Nephron progenitor cell (in vitro differentiated cells): ENCODE results near the gene CATSPERB.

Experiments used
- DNase-seq: peaks from one replicate; pipeline ENCODE4 v3.0.0; 2021
- H3K27ac Mint-ChIP-seq: 2 replicates; pipeline ENCODE4 v1.8.0; 2021; ENCODE audit warnings: mild to moderate bottlenecking, moderate library complexity, mixed read lengths
- H3K27me3 Mint-ChIP-seq: 2 replicates; pipeline ENCODE4 v1.8.0; 2021; ENCODE audit warnings: mild to moderate bottlenecking, low read depth, mixed read lengths; ENCODE audit not compliant: poor library complexity
- H3K36me3 Mint-ChIP-seq: 2 replicates; pipeline ENCODE4 v1.8.0; 2021; ENCODE audit warnings: low read depth, mixed read lengths
- H3K4me1 Mint-ChIP-seq: 2 replicates; pipeline ENCODE4 v1.8.0; 2021; ENCODE audit warnings: mixed read lengths
- H3K4me3 Mint-ChIP-seq: 2 replicates; pipeline ENCODE4 v1.8.0; 2021; ENCODE audit warnings: mild to moderate bottlenecking, moderate library complexity, mixed read lengths
- H3K9me3 Mint-ChIP-seq: 2 replicates; pipeline ENCODE4 v1.8.0; 2021; ENCODE audit warnings: mild to moderate bottlenecking, moderate library complexity, mixed read lengths
- TF ChIP-seq, protein P1 (sequence below): fragments of 200-600 bp; sonication (generic); IDR thresholded peaks from 2 replicates; pipeline ENCODE4 v1.5.0; 2021; ENCODE audit warnings: antibody characterized with exemption

The CATSPERB gene

DNA sequence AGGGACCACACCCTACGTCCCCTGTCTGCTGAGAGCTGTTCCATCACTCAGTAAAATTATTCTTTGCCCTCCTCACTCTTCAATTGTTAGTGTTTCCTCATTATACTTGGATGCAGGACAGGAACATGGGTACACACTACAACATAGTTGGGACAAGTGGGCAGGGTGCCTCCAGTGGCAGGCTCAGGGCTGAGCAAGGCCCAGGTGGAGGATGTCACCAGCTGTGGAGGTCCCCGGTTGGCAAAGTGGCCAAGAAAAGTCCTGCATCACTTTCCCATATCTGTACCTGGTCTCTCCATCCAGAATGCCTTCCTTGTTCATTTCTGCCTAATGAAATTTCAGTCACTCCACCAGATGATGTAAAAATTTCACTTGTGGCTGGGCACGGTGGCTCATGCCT is 149.1 kb downstream of the CATSPERB start:
- TF ChIP-seq, protein P1, sequence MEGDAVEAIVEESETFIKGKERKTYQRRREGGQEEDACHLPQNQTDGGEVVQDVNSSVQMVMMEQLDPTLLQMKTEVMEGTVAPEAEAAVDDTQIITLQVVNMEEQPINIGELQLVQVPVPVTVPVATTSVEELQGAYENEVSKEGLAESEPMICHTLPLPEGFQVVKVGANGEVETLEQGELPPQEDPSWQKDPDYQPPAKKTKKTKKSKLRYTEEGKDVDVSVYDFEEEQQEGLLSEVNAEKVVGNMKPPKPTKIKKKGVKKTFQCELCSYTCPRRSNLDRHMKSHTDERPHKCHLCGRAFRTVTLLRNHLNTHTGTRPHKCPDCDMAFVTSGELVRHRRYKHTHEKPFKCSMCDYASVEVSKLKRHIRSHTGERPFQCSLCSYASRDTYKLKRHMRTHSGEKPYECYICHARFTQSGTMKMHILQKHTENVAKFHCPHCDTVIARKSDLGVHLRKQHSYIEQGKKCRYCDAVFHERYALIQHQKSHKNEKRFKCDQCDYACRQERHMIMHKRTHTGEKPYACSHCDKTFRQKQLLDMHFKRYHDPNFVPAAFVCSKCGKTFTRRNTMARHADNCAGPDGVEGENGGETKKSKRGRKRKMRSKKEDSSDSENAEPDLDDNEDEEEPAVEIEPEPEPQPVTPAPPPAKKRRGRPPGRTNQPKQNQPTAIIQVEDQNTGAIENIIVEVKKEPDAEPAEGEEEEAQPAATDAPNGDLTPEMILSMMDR = no peak
- peaks cover 23% of the 10 kb centered on the region for H3K27me3 Mint-ChIP-seq
- peaks cover 6% of the 10 kb centered on the region for H3K36me3 Mint-ChIP-seq
- H3K4me3 Mint-ChIP-seq = no peak overlapping the region
- no peaks in the 10 kb centered on the region for H3K4me1 Mint-ChIP-seq
- H3K9me3 Mint-ChIP-seq = peaks cover 32% of the 10 kb centered on the region
- H3K27ac Mint-ChIP-seq = no peak overlapping the region
- DNase-seq = no peak

DNA sequence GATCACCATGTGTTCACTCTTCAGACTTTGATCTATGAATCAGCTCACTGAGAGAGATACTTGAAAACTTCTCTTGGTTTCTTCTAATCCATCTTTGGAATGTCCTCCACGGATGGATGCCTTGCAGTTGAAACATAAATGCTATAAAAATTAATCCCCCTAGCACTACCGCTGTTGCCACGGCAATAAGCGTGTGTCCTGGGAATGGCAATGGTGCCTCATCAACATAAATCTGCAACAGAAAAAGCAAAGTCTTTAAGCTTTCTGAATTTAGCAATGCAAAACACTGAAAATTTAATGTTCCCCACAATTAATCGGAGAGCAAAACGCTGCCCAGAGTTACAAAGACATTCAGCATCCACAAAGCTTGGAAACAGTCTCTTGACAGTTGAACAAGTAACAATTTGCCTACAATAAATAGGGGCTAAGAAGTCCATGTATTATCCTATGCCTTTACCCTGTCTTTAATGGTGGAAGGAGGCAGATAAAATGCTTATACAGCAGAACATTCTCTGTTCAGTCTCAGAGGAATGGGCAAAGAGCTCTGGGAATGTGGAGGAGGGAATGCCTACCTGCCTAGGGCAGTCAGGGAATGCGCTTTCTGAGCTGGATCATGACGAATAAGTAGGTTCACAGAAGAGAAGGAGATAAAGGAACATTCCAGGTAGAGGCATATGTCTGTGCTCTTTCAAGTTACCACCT is 150.9 kb downstream of the CATSPERB start:
- TF ChIP-seq, protein P1 = no peak
- peaks cover 6% of the 10 kb centered on the region for H3K36me3 Mint-ChIP-seq
- no peak for DNase-seq
- peaks cover 44% of the 10 kb centered on the region for H3K9me3 Mint-ChIP-seq
- H3K27ac Mint-ChIP-seq = no peak overlapping the region
- H3K4me3 Mint-ChIP-seq = no peak overlapping the region
- H3K27me3 Mint-ChIP-seq = peaks cover 23% of the 10 kb centered on the region
- no peaks in the 10 kb centered on the region for H3K4me1 Mint-ChIP-seq

DNA sequence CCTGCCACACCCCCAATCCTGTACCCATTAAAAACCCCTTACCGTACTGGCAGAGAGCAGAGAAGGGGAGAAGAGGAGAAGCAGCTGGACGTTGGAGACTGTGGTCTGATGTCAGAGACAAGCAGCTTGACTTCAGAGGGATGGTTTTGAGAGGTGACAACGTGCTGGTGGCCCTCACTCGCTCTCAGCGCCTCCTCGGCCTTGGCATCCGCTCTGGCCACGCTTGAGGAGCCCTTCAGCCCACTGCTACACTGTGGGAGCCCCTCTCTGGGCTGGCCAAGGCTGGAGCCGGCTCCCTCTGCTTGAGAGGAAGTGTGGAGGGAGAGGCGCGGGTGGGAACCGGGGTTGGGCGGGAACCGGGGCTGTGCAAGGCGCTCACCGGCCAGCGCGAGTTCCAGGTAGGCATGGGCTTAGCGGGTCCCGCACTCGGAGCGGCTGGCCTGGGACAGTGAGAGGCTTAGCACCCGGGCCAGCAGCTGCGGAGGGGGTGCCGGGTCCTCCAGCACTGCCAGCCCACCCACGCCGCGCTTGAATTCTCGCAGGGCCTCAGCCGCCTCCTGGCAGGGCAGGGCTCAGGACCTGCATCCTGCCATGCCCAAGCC is 154.2 kb downstream of the CATSPERB start:
- H3K27me3 Mint-ChIP-seq = peaks cover 51% of the 10 kb centered on the region
- H3K9me3 Mint-ChIP-seq = peaks cover 29% of the 10 kb centered on the region
- H3K4me3 Mint-ChIP-seq = no peak overlapping the region
- DNase-seq = no peak
- no peak overlapping the region for H3K27ac Mint-ChIP-seq
- peaks cover 17% of the 10 kb centered on the region for H3K4me1 Mint-ChIP-seq
- TF ChIP-seq, protein P1 = no peak
- peaks cover 6% of the 10 kb centered on the region for H3K36me3 Mint-ChIP-seq

DNA sequence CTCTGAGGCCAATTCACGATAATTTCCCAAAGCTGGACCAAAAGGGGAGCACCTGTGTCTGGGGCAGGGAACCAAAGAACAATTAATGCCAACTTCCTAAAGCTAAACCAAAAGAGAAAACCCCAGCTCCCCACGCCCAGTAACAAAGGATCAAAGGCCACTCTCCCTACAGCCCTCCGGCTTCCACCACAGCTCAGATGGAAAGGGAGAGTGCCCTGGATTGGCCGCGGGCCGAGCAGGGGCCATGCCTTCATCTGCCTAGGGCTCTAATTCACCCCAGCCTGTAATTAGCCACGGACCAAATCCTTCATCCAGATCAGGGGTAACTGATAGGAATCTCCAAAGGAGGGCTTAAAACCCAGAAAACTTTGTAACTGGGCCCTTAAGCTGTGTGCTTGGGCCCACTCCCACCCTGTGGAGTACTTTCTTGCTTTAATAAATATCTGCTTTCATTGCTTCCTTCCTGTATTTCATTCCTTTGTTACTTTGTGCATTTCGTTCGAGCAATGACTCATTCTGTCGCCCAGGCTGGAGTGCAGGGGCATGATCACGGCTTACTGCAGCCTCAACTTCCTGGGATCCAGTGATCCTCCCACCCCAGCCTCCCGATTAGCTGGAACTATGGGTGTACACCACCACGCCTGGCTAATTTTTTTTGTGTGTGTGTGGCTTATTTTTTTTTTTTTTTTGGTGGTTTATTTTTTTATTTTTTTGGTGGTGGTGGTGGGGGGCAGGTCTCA is 156.2 kb downstream of the CATSPERB start:
- Mint-ChIP-seq H3K27me3 (peaks cover 55% of the 10 kb centered on the region), H3K36me3 (peaks cover 6% of the 10 kb centered on the region), H3K27ac (no peak overlapping the region), H3K4me1 (peaks cover 17% of the 10 kb centered on the region), H3K9me3 (peaks cover 31% of the 10 kb centered on the region), H3K4me3 (peak overlapping the region; percentile 85)
- DNase-seq = no peak
- TF ChIP-seq, protein P1 = no peak

DNA sequence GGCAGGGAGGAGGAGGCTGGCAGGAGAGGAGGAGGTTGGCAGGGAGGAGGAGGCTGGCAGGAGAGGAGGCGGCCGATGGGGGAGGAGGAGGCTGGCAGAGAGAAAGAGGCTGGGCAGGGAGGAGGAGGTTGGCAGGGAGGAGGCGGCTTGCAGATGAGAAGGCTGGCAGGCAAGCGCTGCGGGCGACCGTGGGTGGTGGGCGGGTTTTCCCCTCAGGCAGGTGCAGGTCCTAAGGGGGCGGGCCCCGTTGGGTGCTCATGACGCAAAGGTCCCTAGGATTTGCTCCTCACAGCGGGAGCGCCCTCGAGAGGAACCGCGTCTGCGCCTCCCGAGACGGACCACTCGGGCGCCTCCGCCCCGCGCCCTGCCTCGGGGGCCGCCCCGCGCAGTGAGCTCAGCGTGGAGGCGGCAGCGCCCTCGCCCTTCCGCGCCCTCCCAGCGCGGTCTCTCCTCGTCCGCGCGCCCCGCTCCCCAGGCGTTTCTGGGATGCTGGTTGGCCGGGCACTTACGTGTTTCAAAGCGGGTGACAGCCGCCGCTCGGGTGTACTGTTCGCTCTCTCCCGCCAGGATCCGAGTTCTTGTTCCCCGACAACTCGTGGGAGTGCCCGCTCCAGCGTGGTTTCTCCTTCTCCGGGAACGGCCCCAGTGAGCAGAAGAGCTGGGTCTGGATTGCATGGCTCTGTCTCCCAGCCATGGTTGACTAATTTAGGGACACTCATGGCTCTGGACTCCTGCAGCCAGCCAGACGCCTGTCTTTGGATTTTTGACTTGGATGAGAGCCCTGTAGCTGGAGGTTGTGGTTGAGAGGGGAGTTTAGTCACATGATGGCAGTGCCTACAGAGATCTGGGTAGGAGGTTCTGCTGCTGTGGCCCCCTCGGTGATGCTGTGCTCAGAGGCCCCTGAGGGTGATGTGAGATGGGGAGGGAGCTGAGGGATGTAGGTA is 157.7 kb downstream of the CATSPERB start:
- DNase-seq = peak; percentile 70
- H3K27ac Mint-ChIP-seq = no peak overlapping the region
- peaks cover 55% of the 10 kb centered on the region for H3K27me3 Mint-ChIP-seq
- peak overlapping the region; percentile 85 for H3K4me3 Mint-ChIP-seq
- peaks cover 28% of the 10 kb centered on the region for H3K9me3 Mint-ChIP-seq
- peaks cover 17% of the 10 kb centered on the region for H3K4me1 Mint-ChIP-seq
- H3K36me3 Mint-ChIP-seq = peaks cover 4% of the 10 kb centered on the region
- TF ChIP-seq, protein P1 = no peak
